Peyer's patch (tissue), 4 donors: ENCODE data around the gene TNS3.

Experiments used
- POLR2A ChIP-seq, 2 donors: fragments of 450-650 bp; IDR thresholded peaks; one replicate each; pipeline ENCODE4 v1.5.1; 2017; ENCODE audit warnings: antibody characterized with exemption in 2 of 2, mild to moderate bottlenecking in 2 of 2, moderate library complexity in 2 of 2
- TF ChIP-seq, protein P1 (sequence below), 6 experiments: fragments of 450-650 bp in 4 of 6; fragments of 200-600 bp in 2 of 6; sonication (generic) in 1 of 6; IDR thresholded peaks; one replicate each; pipeline ENCODE4 v1.5.1; 2017 to 2019; ENCODE audit warnings: antibody characterized with exemption in 6 of 6, mild to moderate bottlenecking in 3 of 6, moderate library complexity in 1 of 6

DNA sequence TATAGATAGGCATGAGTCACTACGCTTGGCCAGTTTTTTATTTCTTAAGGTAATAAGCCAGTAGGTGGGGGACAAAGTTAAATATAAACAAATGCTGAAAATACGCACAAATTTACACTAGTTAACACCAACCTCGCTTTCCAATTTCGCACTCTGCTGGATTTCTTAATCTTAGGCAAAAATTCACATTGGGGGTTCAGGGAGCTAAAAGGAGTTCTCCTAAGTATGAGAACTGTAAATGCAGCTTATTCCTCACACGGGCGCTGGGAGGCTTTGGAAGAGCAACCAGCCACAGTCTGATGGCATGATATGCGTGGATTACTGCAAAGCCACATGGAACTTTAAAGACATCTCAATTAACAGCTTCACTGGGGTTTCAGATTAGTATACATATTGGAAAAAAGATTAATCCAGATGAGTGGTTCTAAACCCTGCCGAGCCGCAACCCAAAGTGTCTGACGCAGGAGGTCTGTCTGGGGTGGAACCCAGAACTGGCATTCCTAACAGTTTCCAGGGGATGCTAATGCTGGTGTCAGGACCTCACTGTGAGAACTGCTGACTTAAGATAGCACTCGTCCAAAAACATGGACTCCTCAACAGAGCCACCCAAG is 16.2 kb downstream of the TNS3 start:
- TF ChIP-seq, protein P1, sequence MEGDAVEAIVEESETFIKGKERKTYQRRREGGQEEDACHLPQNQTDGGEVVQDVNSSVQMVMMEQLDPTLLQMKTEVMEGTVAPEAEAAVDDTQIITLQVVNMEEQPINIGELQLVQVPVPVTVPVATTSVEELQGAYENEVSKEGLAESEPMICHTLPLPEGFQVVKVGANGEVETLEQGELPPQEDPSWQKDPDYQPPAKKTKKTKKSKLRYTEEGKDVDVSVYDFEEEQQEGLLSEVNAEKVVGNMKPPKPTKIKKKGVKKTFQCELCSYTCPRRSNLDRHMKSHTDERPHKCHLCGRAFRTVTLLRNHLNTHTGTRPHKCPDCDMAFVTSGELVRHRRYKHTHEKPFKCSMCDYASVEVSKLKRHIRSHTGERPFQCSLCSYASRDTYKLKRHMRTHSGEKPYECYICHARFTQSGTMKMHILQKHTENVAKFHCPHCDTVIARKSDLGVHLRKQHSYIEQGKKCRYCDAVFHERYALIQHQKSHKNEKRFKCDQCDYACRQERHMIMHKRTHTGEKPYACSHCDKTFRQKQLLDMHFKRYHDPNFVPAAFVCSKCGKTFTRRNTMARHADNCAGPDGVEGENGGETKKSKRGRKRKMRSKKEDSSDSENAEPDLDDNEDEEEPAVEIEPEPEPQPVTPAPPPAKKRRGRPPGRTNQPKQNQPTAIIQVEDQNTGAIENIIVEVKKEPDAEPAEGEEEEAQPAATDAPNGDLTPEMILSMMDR (IDR thresholded peaks at IDR 0.05): no peak
- no peak for TF ChIP-seq POLR2A (IDR thresholded peaks at IDR 0.05)
